AG10803 (cell line): Measurements from ENCODE around the gene LRIG3.

ENCODE experiments used
- DNase-seq: peaks from one replicate; pipeline ENCODE4 v3.0.0; 2010; ENCODE audit warnings: low read depth
- H3K4me3 ChIP-seq: 2 replicates; pipeline ENCODE4 v1.5.1; 2011; ENCODE audit warnings: mild to moderate bottlenecking, low read length, control low read depth
- TF ChIP-seq, protein P1 (sequence below): conservative IDR thresholded peaks from 2 replicates; pipeline ENCODE4 v1.5.1; 2011; ENCODE audit warnings: mild to moderate bottlenecking, low read length, control low read depth, inconsistent platforms

Gene LRIG3, protein sequence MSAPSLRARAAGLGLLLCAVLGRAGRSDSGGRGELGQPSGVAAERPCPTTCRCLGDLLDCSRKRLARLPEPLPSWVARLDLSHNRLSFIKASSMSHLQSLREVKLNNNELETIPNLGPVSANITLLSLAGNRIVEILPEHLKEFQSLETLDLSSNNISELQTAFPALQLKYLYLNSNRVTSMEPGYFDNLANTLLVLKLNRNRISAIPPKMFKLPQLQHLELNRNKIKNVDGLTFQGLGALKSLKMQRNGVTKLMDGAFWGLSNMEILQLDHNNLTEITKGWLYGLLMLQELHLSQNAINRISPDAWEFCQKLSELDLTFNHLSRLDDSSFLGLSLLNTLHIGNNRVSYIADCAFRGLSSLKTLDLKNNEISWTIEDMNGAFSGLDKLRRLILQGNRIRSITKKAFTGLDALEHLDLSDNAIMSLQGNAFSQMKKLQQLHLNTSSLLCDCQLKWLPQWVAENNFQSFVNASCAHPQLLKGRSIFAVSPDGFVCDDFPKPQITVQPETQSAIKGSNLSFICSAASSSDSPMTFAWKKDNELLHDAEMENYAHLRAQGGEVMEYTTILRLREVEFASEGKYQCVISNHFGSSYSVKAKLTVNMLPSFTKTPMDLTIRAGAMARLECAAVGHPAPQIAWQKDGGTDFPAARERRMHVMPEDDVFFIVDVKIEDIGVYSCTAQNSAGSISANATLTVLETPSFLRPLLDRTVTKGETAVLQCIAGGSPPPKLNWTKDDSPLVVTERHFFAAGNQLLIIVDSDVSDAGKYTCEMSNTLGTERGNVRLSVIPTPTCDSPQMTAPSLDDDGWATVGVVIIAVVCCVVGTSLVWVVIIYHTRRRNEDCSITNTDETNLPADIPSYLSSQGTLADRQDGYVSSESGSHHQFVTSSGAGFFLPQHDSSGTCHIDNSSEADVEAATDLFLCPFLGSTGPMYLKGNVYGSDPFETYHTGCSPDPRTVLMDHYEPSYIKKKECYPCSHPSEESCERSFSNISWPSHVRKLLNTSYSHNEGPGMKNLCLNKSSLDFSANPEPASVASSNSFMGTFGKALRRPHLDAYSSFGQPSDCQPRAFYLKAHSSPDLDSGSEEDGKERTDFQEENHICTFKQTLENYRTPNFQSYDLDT

DNA sequence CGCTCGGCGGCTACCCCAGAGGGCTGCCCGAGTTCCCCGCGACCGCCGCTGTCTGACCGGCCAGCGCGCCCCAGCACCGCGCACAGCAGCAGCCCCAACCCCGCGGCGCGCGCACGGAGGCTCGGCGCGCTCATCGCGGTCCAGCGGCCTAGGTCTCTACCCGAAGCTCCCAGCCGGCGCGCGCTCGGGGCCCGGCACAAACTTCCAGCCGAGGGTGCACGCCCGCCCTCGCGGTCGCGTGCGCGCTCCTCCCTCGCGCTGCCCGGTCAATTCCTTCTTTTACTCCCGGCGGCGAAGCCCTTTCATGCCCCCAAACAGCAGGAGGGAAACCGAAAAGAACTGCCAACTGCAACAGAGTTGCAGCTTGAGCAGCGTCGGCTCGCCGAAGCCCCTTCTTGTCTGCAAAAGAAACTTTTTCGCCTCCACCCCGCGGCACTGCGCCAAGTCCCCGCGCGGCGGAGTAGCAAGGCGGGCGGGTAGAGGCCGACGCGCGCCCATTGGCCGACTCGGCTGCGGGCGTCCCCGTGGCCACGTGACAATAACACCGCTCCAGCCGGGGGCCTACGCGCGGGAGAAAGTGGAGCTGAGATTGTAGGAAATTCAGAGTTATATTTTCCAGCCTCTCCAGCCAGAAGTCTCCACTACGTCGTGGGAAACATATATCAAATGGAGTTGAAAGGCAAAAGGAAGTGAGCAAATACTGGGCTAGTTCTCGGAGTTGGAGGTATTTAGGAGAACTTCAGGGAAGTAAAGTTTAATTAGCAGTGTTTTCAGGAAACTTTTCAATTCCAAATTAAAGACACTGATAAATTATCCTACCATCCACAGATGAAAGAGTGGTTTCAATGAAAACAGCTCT lies at the start of gene LRIG3:
Gene LRIG3 (minus strand): TSS at position 403 of the 859 bp plus-strand sequence. CDS start 269 bp downstream, at position 134.
- TF ChIP-seq, protein P1, sequence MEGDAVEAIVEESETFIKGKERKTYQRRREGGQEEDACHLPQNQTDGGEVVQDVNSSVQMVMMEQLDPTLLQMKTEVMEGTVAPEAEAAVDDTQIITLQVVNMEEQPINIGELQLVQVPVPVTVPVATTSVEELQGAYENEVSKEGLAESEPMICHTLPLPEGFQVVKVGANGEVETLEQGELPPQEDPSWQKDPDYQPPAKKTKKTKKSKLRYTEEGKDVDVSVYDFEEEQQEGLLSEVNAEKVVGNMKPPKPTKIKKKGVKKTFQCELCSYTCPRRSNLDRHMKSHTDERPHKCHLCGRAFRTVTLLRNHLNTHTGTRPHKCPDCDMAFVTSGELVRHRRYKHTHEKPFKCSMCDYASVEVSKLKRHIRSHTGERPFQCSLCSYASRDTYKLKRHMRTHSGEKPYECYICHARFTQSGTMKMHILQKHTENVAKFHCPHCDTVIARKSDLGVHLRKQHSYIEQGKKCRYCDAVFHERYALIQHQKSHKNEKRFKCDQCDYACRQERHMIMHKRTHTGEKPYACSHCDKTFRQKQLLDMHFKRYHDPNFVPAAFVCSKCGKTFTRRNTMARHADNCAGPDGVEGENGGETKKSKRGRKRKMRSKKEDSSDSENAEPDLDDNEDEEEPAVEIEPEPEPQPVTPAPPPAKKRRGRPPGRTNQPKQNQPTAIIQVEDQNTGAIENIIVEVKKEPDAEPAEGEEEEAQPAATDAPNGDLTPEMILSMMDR: no peak; the same call in 1 of the 2 replicates
- H3K4me3 ChIP-seq: peak within 1 kb of the TSS; percentile 90
- peak; percentile 87 for DNase-seq

DNA sequence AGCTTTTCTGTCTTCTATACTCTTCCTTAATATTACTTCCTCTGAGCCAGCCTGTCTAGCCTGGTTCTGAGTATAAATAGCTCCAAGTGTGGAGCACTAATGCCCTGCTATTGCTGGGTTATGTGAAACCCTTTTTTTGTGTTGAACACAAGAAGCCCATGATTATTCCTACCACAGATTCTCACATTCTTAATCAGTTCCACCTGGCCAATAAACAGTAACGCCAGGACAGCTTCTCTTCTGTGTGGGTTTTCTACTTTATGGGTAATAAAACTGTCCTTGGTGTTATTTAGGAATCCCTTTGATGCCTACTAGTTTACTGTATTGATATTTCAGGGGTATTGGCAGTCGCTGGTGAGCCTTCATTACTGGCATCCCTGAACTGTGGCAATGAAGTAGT lies 48.9 kb upstream of the LRIG3 start:
- H3K4me3 ChIP-seq: no peak overlapping the region

DNA sequence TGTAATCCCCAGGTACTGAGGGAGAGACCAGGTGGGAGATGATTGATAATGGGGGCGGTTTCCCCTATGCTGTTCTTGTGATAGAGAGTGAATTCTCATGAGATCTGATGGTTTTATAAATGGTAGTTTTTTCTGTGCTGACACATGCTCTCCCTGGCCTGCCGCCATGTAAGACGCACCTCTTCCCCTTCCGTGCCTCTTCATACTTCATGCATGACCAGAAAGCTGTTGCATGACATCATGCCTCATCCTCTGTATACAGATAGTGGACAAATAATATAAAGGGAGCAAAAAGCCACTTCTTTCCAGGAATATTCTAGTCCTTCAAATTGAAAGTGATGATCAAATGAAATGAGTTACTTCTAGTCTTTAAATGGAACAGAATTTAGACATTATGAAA lies 47.3 kb upstream of the LRIG3 start:
- TF ChIP-seq, protein P1: no peak
- DNase-seq: peak; percentile 38
- no peak overlapping the region for H3K4me3 ChIP-seq

More for the DNA sequence above, 48.9 kb upstream of the LRIG3 start:
- DNase-seq: peak; percentile 48
- TF ChIP-seq, protein P1: no peak

DNA sequence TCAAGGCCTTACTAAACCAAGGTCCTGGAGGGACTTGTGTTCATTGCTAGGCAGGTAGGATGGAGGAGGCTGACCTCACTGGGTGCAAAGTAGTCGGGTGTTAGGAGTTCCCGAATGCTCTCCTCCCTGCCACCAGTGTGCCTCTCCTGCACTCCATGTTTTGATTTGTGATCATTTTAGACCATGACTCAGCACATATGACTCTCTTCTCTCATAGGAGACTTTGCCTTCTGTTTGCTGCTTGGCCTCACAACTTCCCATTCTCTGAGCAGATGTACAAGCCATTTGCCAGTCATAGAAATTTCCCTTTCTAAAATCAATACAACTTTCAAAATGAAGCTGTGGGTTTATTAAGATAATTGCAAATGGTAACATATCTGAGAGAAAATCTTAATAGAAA lies 46.6 kb upstream of the LRIG3 start:
- H3K4me3 ChIP-seq: no peak overlapping the region
- peak; percentile 20 for DNase-seq
- TF ChIP-seq, protein P1: no peak

DNA sequence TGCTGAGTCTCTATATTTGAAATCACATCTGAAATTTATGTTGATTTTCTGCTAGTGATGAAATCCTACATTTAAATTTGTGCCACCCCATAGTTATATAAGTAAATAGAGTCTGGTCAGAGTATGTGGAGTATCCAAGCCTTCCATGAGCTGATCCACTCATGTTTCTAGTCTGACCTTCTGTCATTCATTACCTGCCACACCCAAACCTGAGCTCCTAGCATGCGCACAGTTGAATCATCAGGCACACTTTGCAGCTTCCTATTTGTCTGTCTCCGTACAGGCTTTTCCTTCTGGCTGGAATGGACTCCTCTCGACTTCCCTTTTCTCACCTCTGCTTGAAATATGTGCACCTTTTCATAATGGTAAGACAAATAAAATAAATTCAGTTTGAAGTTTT lies 45.3 kb upstream of the LRIG3 start:
- no peak for DNase-seq
- TF ChIP-seq, protein P1: no peak
- H3K4me3 ChIP-seq: no peak overlapping the region

DNA sequence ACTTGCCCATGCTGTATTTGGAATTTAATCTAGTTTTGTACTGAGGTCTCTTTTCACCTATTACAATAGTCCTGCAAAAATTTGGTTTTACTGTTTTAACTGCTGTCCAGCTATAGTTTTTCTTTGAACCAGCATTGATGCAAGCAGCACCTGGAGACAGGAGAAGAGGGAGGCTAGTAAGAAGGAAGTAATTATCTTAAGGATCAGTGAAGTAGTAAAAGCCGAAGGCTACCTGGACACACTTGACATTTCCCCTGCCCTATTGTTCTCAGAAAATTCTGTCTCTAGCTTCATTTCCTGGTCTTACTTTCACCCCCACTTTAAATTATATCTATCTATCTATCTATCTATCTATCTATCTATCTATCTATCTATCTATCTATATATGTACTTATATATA lies 43.5 kb upstream of the LRIG3 start:
- TF ChIP-seq, protein P1: no peak
- no peak for DNase-seq

More for the DNA sequence above, 43.5 kb upstream of the LRIG3 start:
- H3K4me3 ChIP-seq: no peak overlapping the region
